ENCODE data around the gene ZNF331.

The ZNF331 gene

GRCh38 chr19:53624771-53625545 is 87.0 kb downstream of the ZNF331 start:
- Histone ChIP-seq H3K4me1 (ENCODE audit: control insufficient read depth, insufficient read depth, low read length) (no peaks in the 10 kb centered on the region), H3K9me3 (ENCODE audit: control insufficient read depth, insufficient read depth, low read depth, low read length) (no peaks in the 10 kb centered on the region), H3K36me3 (ENCODE audit: control insufficient read depth in 2 of 2, insufficient read depth in 1 of 2, low read length in 2 of 2) (no peaks in the 10 kb centered on the region), H3K27ac (ENCODE audit: extremely low read depth, low read depth, low read length) (no peak overlapping the region), H3K4me3 (ENCODE audit: low read depth, low read length) (no peak overlapping the region)
- ChIA-PET CTCF (interaction anchor here (0.8 kb wide), 1 partner anchor 314 kb away, joined by 3 read pairs; no protein-coding TSS in a partner anchor), POLR2A (no interaction called here)
- no peak for TF ChIP-seq ZNF558 (tag by site-specific recombination; IDR thresholded peaks at IDR 0.05)
- TF ChIP-seq ZNF513 (tag by site-specific recombination; IDR thresholded peaks at IDR 0.05), result no peak
- no peak for TF ChIP-seq ZNF404 (tag by site-specific recombination; IDR thresholded peaks at IDR 0.05)
- TF ChIP-seq ZNF202 (tag by site-specific recombination; IDR thresholded peaks at IDR 0.05; ENCODE audit: borderline replicate concordance), result no peak
- TF ChIP-seq ZNF785 (tag by site-specific recombination; IDR thresholded peaks at IDR 0.05), result no peak
- no peak for TF ChIP-seq ZNF654 (tag by site-specific recombination; IDR thresholded peaks at IDR 0.05; ENCODE audit: low read depth)
- no peak for TF ChIP-seq ZNF629 (tag by site-specific recombination; IDR thresholded peaks at IDR 0.05)
- TF ChIP-seq ZNF391 (tag by site-specific recombination; IDR thresholded peaks at IDR 0.05; ENCODE audit: borderline replicate concordance, low read depth), result no peak
- TF ChIP-seq KLF9 (tag by site-specific recombination; IDR thresholded peaks at IDR 0.05; ENCODE audit: low read depth), result no peak
- TF ChIP-seq ZNF423 (tag by site-specific recombination; IDR thresholded peaks at IDR 0.05), result no peak
- TF ChIP-seq ZNF248 (tag by site-specific recombination; IDR thresholded peaks at IDR 0.05), result no peak
- TF ChIP-seq, protein P1, sequence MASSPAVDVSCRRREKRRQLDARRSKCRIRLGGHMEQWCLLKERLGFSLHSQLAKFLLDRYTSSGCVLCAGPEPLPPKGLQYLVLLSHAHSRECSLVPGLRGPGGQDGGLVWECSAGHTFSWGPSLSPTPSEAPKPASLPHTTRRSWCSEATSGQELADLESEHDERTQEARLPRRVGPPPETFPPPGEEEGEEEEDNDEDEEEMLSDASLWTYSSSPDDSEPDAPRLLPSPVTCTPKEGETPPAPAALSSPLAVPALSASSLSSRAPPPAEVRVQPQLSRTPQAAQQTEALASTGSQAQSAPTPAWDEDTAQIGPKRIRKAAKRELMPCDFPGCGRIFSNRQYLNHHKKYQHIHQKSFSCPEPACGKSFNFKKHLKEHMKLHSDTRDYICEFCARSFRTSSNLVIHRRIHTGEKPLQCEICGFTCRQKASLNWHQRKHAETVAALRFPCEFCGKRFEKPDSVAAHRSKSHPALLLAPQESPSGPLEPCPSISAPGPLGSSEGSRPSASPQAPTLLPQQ (tag by site-specific recombination; IDR thresholded peaks at IDR 0.05), result no peak
- no peak for TF ChIP-seq ZNF148 (tag by site-specific recombination; IDR thresholded peaks at IDR 0.05; ENCODE audit: borderline replicate concordance)
- no peak for TF ChIP-seq ZNF146 (tag by site-specific recombination; IDR thresholded peaks at IDR 0.05)
- TF ChIP-seq ZBTB11 (tag by site-specific recombination; conservative IDR thresholded peaks at IDR 0.05; ENCODE audit: low read depth), result no peak
- no peak for TF ChIP-seq YY2 (tag by site-specific recombination; IDR thresholded peaks at IDR 0.05)
- no peak for TF ChIP-seq ZNF2 (tag by site-specific recombination; IDR thresholded peaks at IDR 0.05)
- TF ChIP-seq PRDM4 (tag by site-specific recombination; IDR thresholded peaks at IDR 0.05), result no peak
- TF ChIP-seq ZNF473 (tag by site-specific recombination; IDR thresholded peaks at IDR 0.05), result no peak
